HG03520 (cell line): ENCODE data around the gene PTCH1.

Source experiments
- ATAC-seq: cut with Tn5 transposase; IDR thresholded peaks from one replicate; pipeline ENCODE4 v1.9.1; 2021; ENCODE audit warnings: mild to moderate bottlenecking, moderate library complexity; ENCODE audit not compliant: unreplicated experiment

The PTCH1 gene

DNA sequence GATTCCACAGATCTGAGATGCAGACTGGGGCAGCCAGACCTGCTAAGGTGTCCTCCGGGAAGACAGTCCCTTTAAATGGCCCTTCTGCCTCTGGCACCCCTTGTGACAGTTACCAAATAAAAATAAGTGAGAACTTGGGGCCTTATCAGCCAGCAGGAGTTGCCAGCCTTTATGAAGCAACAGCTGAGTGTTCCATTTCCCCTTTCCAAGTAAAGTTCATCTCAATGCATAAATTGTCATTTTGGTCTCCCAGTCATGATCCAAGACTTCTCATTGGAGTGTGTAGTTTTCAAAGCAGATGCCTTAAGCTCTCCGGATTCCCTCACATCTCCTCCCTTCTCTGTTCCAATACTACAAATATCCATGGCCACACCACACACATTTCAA lies 4.1 kb downstream of the PTCH1 start:
- no peak for ATAC-seq

GRCh38 chr9:95511952-95512708 lies 4.6 kb downstream of the PTCH1 start:
- no peak for ATAC-seq

DNA sequence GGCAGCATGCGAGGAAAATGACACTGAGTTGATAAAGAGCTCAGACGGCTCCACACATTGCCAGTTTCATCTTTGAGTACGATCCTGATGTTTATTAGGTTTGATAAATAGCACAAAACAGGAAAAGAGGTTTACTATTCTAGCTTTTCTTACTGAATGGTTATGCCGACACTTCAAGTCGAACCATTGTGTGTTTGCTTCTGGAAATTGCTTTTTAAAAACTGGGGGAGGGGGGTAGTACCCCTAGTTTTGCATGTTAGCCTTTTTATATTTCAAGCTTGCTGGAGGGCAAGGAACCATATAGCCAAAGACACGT lies 5.2 kb downstream of the PTCH1 start:
- no peak for ATAC-seq

- peak; percentile 39 for ATAC-seq
These were observed 5.8 kb downstream of the PTCH1 start for GRCh38 chr9:95510709-95511615.

DNA sequence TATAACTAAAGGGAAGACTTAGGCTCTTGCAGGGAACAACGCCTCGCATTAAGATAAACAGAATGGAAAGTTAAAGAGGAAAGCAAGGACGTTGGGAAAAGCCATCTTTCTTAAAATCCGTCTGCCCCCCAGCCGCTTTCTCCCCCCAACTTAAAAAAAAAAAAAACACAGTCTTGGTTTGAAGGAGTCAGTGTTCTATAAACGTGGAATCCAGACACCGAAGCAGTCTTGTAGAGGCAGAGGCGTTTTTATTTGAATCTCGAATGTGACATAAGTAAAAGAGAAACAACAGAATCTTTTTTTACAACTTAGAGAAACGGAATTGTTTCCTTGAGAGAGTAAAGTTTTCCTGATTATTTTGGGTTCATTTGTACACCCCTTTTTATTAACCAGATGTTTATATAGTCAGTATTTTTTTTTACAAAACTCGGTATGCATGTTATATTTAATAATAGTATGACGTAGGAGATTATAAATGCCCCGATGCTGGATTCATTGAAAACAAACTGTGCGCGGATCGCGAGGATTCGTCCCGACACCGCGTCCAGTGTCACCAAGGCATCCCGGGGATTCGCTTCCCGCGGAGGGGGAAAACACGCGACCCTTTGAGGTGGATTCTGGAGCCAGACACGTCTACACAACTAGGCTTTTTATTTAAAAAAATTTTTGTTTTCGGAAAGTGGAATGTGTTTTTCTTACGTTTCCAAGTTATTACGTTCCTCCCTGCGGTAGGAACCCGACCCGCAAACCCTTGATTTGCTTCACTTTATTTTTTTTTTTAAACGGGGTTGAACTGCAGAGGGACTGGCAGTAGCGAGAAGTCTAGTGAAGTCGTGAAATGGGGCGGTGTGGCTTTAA lies 6.7 kb downstream of the PTCH1 start:
- no peak for ATAC-seq

DNA sequence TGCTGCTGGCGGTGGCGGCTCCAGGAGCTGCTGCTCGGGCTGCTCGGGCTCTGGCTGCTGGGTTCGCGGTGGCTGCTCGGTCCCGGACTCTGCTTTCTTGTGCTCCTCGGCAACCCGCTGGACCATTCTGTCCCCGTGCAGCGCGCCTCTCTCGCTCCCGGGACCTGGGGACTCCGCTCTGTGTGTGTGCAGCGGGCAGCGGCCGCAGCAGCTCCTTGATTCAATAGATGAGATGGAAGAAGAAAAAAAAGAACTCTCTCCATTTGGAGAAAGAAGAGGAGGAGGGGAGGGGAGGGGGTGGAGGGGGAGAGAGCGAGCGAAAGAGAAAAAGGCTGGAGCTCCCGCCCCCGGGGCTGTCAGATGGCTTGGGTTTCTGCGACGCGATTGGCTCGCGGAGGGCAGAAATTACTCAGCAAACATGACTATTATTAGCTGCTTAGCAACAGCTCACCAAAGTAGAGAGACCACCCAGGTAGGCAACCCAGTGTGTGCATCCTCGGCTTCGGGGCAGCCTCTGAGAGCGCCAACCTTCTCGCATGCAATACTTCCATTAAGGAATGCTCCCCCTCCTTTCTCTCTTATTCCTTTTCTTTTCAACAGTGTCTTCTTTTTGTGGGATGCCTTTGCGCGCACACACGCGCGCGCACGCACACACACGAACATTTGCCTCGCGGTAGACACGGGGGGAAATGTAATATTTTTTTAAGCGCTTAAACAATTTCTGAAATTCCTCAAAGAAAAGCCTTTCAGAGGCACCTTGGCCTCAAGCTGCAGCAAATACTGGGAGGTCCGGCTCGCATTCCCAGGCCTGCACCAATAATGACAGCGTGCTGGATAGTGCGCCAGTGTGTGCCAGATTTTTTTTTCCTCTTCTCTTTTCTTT lies 7.6 kb downstream of the PTCH1 start:
- ATAC-seq: peak; percentile 28

DNA sequence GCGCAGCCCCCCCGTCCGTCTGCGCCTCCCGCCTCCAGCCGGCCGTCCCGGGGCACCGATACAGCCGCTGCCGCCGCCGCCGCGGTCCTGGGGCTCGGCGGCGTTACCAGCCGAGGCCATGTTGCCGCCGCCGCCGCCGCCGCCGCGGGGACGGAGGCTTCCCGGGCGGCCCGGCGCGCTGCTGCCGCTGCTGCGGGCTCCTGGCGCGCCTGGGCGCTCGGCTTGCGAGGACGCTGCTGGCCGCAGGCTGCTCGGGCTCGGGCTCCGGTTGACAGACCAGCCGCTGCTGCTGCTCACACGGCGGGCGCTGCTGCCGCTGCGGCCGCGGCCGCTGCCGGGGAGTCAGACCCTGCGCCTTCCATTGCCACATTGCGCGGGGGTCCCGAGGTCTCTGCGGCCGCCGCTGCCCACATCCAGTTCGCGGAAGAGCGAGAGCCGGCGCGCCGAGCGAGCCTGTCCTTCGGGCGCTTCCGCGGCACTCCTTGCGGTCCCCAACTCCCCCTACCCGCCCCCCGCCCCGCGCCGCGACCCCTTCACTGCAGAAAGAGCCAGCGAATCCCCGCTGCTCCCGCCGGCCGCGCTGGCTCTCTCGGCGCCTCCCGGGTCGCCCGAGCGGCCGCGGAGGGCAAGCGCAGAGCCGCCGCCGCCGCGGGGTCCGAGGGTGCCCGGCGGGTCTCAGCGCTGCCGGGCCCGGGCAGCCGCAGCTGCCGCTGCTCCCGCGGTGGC lies 8.4 kb downstream of the PTCH1 start:
- no peak for ATAC-seq

DNA sequence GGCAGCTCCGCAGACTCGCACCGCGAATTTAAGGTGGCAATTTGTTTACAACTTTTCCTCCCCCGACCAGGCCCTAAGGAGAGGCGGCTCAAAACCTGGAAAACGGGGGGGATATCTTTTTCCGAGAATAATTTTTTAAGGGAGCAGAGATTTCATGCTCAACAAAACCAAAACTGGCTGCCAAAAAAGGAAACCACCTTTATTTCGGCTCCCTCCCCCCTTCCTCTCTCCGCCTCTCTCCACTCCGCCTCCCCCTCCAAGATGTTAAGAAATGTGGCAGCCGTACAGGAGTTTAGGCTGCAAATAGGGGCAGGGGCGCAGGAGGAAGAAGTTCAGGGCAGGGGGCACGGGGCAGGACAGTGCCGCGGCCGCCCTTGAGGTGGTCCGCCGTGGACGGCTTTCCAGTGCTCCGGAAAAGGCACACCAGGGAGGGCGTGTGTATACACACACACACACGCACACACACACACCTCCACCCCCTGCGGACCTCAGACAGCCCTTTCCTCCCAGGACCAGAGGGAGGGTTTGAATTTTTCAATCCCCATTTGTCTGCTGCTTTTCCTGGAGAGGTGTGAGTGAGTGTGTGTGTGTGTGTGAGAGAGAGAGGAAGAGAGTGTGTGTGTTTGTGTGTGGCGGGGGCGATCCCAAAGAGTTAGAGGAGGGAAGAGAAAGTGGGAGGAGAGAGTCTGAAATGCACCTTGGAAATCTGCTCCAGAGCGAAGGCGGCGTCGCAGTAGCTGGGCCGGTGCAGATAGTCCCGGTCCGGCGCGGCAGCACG lies 9.1 kb downstream of the PTCH1 start:
- no peak for ATAC-seq

DNA sequence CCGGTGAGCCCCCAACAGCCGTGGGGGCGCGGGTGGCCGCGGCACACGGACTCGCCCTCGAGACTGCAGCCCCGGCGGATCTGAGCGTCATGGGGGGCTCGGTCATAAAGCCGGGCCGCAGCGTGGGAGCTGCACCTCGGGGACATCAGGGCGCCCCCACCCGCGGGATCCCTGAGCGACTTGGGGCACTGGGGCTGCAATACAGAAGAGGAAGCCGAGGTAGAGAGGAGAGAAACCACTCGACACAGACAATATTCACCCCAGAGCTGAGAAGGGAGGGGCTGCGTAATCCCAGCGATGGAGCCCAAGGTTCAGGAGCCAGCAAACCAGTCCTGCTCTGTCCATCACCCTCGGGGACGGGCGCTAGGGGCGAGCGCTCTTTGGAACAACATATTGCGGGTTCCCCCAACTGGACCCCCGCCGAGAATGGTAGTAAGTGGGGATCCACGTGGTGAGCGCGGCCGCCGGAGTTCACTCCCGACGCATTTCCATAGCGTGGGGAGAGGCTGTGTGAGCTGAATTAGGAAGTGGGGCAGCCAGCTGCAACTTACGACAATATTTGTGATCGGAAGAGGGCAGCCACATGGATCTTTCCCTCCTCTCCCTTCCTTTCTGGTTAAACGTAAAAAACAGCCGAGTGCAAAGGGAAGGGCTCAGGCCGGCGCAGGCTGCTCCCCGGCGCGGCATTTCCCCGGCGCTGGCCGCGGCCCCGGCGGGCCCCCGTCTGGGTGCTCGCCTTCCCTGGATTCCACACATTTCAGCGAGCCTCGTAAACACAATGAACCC lies 9.9 kb downstream of the PTCH1 start:
- peak; percentile 9 for ATAC-seq

DNA sequence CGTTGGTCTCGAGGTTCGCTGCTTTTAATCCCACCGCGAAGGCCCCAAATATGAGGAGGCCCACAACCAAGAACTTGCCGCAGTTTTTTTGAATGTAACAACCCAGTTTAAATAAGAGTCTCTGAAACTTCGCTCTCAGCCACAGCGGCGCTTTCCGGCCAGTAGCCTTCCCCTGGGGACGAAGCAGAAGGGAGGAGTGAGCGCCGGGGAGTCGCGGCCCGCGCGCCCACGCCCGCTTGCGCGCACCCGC lies 10.4 kb downstream of the PTCH1 start:
- ATAC-seq: peak; percentile 12

GRCh38 chr9:95505717-95506427 lies 10.9 kb downstream of the PTCH1 start:
- peak; percentile 20 for ATAC-seq

GRCh38 chr9:95505072-95505716 lies 11.6 kb downstream of the PTCH1 start:
- no peak for ATAC-seq

DNA sequence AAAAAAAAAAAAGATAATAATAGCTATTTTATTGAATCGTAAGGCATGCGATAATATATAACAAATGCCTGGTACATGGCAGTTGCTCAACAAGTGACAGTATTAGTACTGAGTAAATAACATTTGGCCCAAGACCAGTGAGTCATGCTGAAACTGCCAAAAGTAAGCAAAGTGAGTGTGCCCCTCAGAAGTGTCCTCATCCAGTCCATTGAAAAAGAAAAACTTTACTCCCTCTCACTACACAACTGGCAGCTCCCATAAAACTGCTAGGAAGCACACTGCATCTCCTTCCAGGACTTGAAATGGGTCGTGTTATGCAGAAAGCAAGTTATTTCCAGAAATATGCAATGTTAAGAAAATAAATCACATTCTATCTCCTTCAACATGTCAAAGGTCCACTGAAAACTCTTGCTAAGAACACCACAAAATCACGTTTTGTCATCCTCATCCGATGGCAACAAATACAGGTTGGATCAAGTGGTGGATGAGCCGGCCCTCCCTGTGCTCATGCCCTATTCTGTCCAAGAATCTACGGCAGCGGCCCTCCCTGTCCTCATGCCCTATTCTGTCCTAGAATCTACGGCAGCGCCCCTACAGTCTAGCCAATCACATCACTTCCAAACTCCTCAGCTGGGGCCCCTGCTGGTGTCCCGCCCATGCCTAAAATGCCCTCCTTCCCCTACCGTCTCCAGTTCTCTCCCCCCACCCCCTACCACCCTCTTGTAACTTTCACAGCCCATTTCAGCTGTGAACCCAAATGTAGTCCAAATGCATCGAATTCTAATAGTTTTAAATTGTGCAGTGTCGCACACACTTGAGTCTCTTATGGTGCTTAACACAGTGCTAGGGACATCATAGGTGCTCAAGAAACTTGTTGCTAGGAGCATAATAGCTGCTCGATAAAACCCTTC lies 12.5 kb downstream of the PTCH1 start:
- ATAC-seq: no peak

GRCh38 chr9:95503369-95503768 lies 13.4 kb downstream of the PTCH1 start:
- ATAC-seq: no peak

- no peak for ATAC-seq
These were observed 14.5 kb downstream of the PTCH1 start for GRCh38 chr9:95502248-95502647.

- no peak for ATAC-seq
These were observed 16.9 kb downstream of the PTCH1 start for GRCh38 chr9:95499847-95500246.
